IPS DF 6.9 (cell line): ENCODE data around the gene TBX15.

Experiments used
- DNase-seq: peaks from one replicate; pipeline ENCODE4 v3.0.0-alpha.2; 2013; ENCODE audit warnings: low read depth, low spot score
- H3K27ac ChIP-seq: one replicate; pipeline ENCODE4 v1.5.1; 2013; ENCODE audit warnings: low read length, control low read depth
- H3K27me3 ChIP-seq: 2 replicates; pipeline ENCODE4 v1.6.1; 2013; ENCODE audit warnings: mild to moderate bottlenecking, low read length; ENCODE audit not compliant: control insufficient read depth, insufficient read depth
- H3K36me3 ChIP-seq: 2 replicates; pipeline ENCODE4 v1.6.1; 2013; ENCODE audit warnings: low read length; ENCODE audit not compliant: control insufficient read depth, insufficient read depth
- H3K4me1 ChIP-seq: 2 replicates; pipeline ENCODE4 v1.6.1; 2013; ENCODE audit warnings: low read length; ENCODE audit not compliant: control insufficient read depth, insufficient read depth
- H3K4me3 ChIP-seq: 2 replicates; pipeline ENCODE4 v1.5.1; 2013; ENCODE audit warnings: mild to moderate bottlenecking, low read length
- H3K9me3 ChIP-seq: 2 replicates; pipeline ENCODE4 v1.6.1; 2013; ENCODE audit warnings: low read length, inconsistent platforms; ENCODE audit not compliant: control insufficient read depth, insufficient read depth
- WGBS: extraction: QIAGEN DNeasy Blood & Tissue Kit; methylation state at CpG from one replicate; pipeline ENCODE4 v1.1.7; 2013; ENCODE audit warnings: mixed read lengths, missing lambda C conversion rate; ENCODE audit not compliant: insufficient read length, insufficient coverage; 5-methylcytosine and 5-hydroxymethylcytosine counted together

TBX15 gene

DNA sequence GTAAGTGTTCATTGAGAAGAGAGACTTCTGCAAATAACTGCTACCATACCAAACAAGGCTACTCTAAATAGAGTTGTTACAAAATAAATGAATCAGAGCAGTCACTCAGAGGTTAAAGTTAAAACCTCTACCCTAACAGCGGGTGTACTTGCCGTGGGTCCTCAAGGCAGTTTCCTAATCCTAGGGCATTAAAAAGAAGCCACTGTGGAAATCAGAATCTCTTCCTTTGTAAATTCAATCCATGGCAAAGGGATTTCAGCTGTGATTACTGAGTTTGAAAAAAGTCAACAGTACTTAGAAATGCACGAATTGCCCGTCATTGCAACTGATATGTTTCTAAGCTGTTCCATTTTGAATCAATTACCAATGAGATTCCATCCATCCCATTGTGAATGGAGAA, 13.5 kb downstream of the TBX15 start:
- Histone ChIP-seq H3K36me3 (no peaks in the 10 kb centered on the region), H3K27ac (no peak overlapping the region), H3K9me3 (no peaks in the 10 kb centered on the region), H3K4me3 (no peak overlapping the region), H3K27me3 (peaks cover 20% of the 10 kb centered on the region), H3K4me1 (no peaks in the 10 kb centered on the region)
- no CpG with 5 or more reads among the region's 4 CpGs for WGBS
- no peak for DNase-seq

DNA sequence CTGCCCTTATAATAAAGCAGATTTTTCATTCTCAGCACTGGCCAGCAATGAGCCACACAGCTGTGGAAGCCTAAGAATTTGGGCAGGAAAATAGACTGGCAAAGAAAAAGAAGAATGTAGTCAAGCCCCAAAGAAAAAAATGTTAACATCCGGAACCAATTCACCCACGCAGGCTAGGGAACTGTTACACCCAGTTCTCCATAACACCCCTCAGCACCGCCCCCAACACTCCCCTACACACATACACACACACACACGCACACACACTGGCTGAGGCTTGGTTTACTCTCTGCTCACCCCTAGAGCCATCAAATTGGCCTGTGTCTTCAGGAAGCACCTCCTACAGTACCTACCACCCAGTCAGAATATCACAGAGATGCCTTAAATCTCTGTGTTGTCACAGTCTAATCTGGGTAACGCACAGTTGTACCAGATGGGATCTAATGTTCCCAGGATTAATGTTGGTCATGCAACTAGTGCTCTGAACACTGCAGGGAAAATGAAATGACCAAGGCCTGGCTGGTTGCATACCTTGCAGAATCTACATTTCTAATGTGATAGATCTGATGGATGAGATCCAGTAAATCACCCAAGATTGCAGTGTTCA, 14.5 kb downstream of the TBX15 start:
- Histone ChIP-seq H3K4me3 (no peak overlapping the region), H3K27me3 (peaks cover 11% of the 10 kb centered on the region), H3K9me3 (no peaks in the 10 kb centered on the region), H3K4me1 (no peaks in the 10 kb centered on the region), H3K27ac (no peak overlapping the region), H3K36me3 (no peaks in the 10 kb centered on the region)
- WGBS, result no CpG with 5 or more reads among the region's 5 CpGs
- DNase-seq, result no peak

DNA sequence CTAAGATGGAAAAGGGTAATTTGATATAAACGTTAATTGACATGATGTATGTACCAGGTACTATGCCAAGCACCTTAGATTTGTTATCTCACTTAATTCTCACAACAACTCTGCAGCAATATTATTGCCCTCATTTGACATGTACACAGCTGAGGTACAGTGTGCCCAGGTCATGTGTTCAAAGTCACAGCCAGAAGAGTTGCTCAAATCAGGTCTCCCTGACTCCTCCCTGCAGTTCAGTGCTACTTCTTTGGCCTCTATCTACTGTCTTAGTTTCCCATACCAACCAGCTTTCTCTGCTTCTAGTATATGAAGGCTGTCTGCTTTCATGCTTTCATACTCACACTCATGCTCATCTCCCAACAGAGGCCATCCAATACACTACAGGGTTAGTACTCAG, 15.1 kb downstream of the TBX15 start:
- Histone ChIP-seq H3K36me3 (no peaks in the 10 kb centered on the region), H3K4me3 (no peak overlapping the region), H3K9me3 (no peaks in the 10 kb centered on the region), H3K4me1 (no peaks in the 10 kb centered on the region), H3K27me3 (peaks cover 9% of the 10 kb centered on the region), H3K27ac (no peak overlapping the region)
- DNase-seq, result no peak
- WGBS, result no CpG with 5 or more reads among the region's 1 CpG

DNA sequence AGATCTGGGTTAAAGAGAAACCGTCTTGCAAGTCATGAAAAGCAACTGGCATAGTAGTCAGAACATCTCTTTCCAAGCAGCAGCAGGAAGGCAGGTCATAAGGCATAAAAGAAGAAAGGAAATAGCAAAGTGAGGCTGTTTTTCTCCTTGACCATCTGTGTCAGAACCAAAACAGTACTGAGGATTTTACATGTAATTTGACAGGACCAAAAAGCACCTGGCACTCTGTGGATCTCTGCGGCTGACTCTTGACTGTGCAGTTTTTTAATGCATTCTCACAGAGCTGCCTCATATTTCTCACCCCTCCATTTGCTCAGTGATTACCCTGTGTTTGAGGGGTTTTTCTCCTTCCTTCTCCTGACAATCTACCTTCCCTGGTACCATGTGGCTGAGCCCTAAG, 17.7 kb downstream of the TBX15 start:
- Histone ChIP-seq H3K4me3 (no peak overlapping the region), H3K27me3 (peaks cover 2% of the 10 kb centered on the region; the same call in 1 of the 2 replicates), H3K27ac (no peak overlapping the region), H3K4me1 (no peaks in the 10 kb centered on the region), H3K9me3 (no peaks in the 10 kb centered on the region), H3K36me3 (no peaks in the 10 kb centered on the region)
- no CpG with 5 or more reads among the region's 2 CpGs for WGBS
- DNase-seq, result no peak

DNA sequence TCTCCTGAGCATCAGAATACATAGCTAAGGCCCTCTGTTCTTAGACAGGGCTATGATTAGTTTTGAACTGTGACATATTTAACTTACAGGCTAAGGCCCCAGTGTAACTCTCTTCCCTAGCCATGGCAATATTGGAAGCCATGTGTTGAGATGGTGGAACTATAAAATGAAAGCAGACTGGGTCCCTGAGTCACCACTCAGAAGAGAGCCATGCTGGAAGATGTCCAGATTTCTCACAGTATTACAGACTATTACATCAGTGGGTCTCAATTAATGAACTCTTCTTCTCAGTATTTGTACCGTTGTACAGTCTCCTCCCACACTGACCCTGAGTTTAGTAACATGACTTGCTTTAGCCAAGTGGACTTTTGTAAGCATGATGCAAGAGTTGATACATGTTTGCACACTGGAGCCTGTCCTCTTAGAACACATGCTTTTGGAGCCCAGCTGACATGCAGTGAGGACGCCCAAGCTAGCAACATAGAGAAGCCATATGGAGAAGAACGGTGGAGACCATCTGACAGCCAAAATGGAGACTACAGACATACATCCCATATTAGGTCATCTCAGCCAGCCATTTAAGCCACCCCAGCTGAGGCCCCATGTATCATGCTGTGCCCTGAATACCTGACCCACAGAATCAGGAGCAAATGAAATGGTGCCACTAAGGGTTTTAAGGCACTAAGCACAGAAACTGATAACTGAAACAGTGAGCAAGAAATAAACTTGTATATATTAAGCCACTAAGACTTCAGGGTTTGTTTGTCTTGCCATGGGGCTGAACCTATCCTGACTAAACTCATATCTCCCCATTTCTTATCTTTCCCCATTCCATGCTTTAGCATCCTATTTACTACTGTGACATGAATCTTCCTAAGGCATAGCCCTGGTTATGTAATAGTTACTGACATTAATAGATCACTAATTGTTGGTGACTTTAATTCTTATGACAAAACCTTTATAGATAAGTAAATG, 24.4 kb downstream of the TBX15 start:
- Histone ChIP-seq H3K36me3 (no peaks in the 10 kb centered on the region), H3K9me3 (no peaks in the 10 kb centered on the region), H3K27me3 (no peaks in the 10 kb centered on the region), H3K4me1 (peaks cover 4% of the 10 kb centered on the region; the same call in 1 of the 2 replicates), H3K4me3 (no peak overlapping the region), H3K27ac (no peak overlapping the region)
- DNase-seq, result no peak
- no CpG with 5 or more reads among the region's 3 CpGs for WGBS

DNA sequence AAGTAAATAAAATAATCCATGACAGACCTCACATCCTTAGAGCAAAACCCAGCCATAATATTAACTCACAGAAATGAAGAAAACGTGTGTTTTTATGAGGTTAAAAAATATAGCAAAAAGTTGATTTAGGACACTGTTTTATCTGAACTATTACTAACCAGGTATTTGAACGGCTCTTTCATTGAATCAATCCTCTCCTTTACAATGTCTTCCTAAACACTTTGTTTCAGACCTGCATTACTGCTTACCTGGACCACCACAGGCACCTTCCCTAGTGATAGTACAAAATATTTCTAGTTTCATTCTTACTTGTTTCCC, 25.0 kb downstream of the TBX15 start:
- Histone ChIP-seq H3K4me3 (no peak overlapping the region), H3K9me3 (no peaks in the 10 kb centered on the region), H3K27me3 (no peaks in the 10 kb centered on the region), H3K27ac (no peak overlapping the region), H3K36me3 (no peaks in the 10 kb centered on the region), H3K4me1 (peaks cover 4% of the 10 kb centered on the region; the same call in 1 of the 2 replicates)
- DNase-seq, result no peak
- WGBS, result no CpG with 5 or more reads among the region's 2 CpGs

DNA sequence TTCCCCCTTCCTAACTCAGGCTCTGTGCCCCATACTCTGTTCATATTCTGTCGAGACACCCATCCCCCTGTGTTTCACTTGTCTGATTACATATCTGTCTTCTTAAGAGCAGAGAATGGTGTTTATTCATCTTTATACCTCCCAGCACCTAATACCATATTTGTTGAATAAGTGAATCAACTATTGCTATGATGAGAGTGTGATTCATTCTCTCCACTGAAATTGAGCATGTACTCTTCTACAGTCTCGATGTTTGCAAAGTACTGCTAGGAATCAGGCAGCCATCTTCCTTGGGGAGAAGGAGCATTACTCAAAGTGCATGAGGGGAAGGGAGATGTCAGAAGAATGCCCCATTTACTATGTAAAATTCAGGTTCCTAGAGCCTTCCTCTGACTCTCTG, 27.0 kb downstream of the TBX15 start:
- WGBS, result no CpG with 5 or more reads among the region's 2 CpGs
- Histone ChIP-seq H3K27ac (no peak overlapping the region), H3K9me3 (no peaks in the 10 kb centered on the region), H3K4me1 (peaks cover 4% of the 10 kb centered on the region; the same call in 1 of the 2 replicates), H3K36me3 (no peaks in the 10 kb centered on the region), H3K4me3 (no peak overlapping the region), H3K27me3 (no peaks in the 10 kb centered on the region)
- DNase-seq, result no peak

DNA sequence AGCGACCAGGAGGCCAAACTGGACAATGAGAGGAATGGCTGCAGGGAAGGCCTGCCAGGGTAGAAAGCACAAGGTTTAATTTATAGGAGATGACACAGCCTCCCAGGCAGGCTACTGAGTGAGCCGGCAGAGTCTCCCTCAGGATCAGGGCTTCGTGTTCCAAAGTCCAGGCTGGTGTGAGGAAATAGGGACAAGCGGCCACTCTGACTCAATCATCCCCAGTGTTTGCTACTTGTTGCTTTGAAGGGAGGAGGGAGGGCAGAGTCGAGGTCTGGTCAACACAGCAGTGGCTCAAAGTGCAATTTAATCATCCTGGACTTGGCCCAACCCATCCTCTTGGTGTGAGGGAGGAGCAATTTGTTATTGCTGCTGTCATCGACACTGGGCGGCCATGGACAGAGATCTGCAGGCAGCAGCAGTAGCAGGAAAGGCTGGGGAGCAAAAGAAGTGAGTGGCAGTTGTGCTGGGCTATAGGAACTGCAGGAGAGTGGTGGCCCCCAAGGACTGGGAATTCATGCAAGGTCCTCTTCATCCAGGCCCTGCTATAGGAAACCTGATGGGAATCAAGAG, 27.5 kb downstream of the TBX15 start:
- Histone ChIP-seq H3K9me3 (no peaks in the 10 kb centered on the region), H3K36me3 (no peaks in the 10 kb centered on the region), H3K27ac (no peak overlapping the region), H3K27me3 (no peaks in the 10 kb centered on the region), H3K4me3 (no peak overlapping the region), H3K4me1 (peaks cover 4% of the 10 kb centered on the region; the same call in 1 of the 2 replicates)
- no peak for DNase-seq
- WGBS, result no CpG with 5 or more reads among the region's 7 CpGs

DNA sequence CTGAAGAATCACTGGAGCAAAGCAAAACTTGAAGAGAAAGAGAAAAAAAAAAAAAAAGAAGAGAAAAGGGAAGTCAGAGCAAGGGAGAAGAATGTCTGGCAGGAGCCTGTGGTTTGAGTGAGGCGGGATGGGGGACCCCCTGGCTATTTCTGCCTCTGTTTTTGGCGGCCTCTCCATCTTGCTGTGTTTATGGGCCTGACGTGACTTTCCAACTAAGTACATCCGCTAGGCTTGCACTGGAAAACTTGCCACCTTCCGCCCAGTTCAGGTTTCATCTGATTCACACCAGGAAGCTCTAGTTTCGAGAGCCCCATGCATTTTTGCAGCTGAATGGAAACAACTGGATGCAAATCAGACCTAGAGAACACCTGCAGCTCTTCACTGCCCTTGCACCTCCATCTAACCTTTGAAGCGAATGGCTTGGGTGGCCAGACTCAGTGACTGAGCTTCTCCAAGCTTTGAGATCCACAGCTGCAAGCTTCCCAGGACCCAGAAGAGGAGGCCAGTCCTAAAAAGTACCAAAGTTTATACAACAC, 28.0 kb downstream of the TBX15 start:
- H3K27ac ChIP-seq, result no peak overlapping the region
- no CpG with 5 or more reads among the region's 7 CpGs for WGBS
- H3K4me3 ChIP-seq, result no peak overlapping the region
- no peaks in the 10 kb centered on the region for H3K27me3 ChIP-seq
- H3K4me1 ChIP-seq, result peaks cover 4% of the 10 kb centered on the region; the same call in 1 of the 2 replicates
- H3K9me3 ChIP-seq, result no peaks in the 10 kb centered on the region
- no peaks in the 10 kb centered on the region for H3K36me3 ChIP-seq
- no peak for DNase-seq

DNA sequence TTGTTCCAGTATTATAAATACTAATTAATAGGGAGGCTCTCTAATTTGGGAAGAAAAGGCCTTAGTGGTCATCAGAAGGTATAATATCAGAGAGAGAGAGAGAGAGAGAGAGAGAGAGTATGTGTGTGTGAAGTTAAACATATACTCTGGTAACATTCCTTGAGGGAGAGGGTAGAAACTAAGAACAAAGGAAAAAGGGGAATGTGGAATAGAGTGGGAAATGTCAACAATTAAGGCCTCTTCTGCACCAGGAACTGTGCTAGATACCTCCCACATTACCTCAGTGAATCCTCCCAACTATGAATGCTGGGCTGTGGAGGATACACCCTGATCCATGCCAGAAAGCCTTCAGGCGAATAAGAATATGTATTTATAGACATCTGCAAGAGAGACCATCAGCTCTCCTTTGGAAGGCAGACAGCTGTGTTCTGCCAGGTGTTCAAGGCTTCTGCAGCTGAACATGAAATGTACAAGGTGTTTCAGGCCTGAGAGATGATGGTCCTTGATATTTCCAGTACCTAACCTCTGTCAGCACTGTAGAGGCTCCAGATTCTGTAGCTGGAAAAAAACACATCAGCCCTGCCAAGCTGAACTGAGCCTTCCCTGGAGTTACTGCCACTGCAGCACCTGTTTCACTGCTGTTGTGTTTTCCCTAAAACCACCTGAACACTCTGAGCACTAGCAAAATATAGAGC, 29.1 kb downstream of the TBX15 start:
- no peak for DNase-seq
- Histone ChIP-seq H3K9me3 (no peaks in the 10 kb centered on the region), H3K4me1 (peaks cover 4% of the 10 kb centered on the region; the same call in 1 of the 2 replicates), H3K27ac (no peak overlapping the region), H3K27me3 (no peaks in the 10 kb centered on the region), H3K4me3 (no peak overlapping the region), H3K36me3 (no peaks in the 10 kb centered on the region)
- no CpG with 5 or more reads among the region's 1 CpG for WGBS
